Spleen (tissue), 11 donors: ENCODE measurements around the gene FBXL12. TPM values are rescaled to one million over a fixed set of nuclear protein-coding genes. Genes with fewer than 3 reads are reported as not detected.
"Not testable (repeated sequence)": the region's sequence is repeated elsewhere in the genome, so short reads cannot be mapped to it uniquely, and the experiment has no call there.

ENCODE experiments used
- DNase-seq: peaks from one replicate; pipeline ENCODE4 v3.0.0-alpha.2; 2020
- H3K27ac ChIP-seq, 8 donors: fragments of 200-600 bp; sonication (generic) in 7 of 8; 1 replicate in 4 of 8; 2 replicates in 4 of 8; pipeline versions ENCODE4 v1.5.0 to v1.8.0; 2016 to 2021; ENCODE audit warnings: inconsistent platforms in 4 of 8, mild to moderate bottlenecking in 4 of 8, moderate library complexity in 1 of 8
- H3K27me3 ChIP-seq, 7 donors: fragments of 200-600 bp; sonication (generic) in 6 of 7; replicated peaks in 1 of 7; 1 replicate in 4 of 7; 2 replicates in 3 of 7; pipeline versions ENCODE4 v1.5.0 to v1.8.0; 2016 to 2021; ENCODE audit warnings: inconsistent platforms in 3 of 7, mild to moderate bottlenecking in 1 of 7
- H3K36me3 ChIP-seq, 6 donors: fragments of 200-600 bp; sonication (generic) in 5 of 6; 1 replicate in 4 of 6; 2 replicates in 2 of 6; pipeline versions ENCODE4 v1.5.0 to v1.8.0; 2016 to 2021; ENCODE audit warnings: inconsistent platforms in 2 of 6
- H3K4me1 ChIP-seq, 6 donors: fragments of 200-600 bp; sonication (generic) in 5 of 6; 1 replicate in 3 of 6; 2 replicates in 3 of 6; pipeline versions ENCODE4 v1.5.0 to v1.8.0; 2016 to 2021; ENCODE audit warnings: inconsistent platforms in 3 of 6
- H3K4me3 ChIP-seq, 8 donors: fragments of 200-600 bp; sonication (generic) in 7 of 8; 1 replicate in 4 of 8; 2 replicates in 4 of 8; pipeline versions ENCODE4 v1.5.0 to v1.8.0; 2016 to 2021; ENCODE audit warnings: inconsistent platforms in 4 of 8, mild to moderate bottlenecking in 4 of 8, moderate library complexity in 2 of 8
- H3K9me3 ChIP-seq, 8 donors: fragments of 200-600 bp; sonication (generic) in 7 of 8; 1 replicate in 4 of 8; 2 replicates in 4 of 8; pipeline versions ENCODE4 v1.5.0 to v1.8.0; 2016 to 2021; ENCODE audit warnings: inconsistent platforms in 4 of 8
- POLR2A ChIP-seq, 3 donors: fragments of 450-650 bp; IDR thresholded peaks; one replicate each; pipeline ENCODE4 v1.5.1; 2017; ENCODE audit warnings: antibody characterized with exemption in 3 of 3, mild to moderate bottlenecking in 1 of 3
- POLR2AphosphoS5 ChIP-seq, 3 donors: sonication (generic); formaldehyde crosslinking; IDR thresholded peaks; one replicate each; pipeline ENCODE4 v1.5.1; 2017; ENCODE audit warnings: antibody characterized with exemption in 3 of 3
- WGBS, 5 donors: extraction: QIAGEN DNeasy Blood & Tissue Kit in 3 of 5; methylation state at CpG; one replicate each; pipeline versions ENCODE4 v1.1.5 to v1.1.7; 2013 to 2018; 5-methylcytosine and 5-hydroxymethylcytosine counted together
- intact Hi-C: fragments of 100-400 bp; cut with DNase I; formaldehyde crosslinking; loops from one replicate; pipeline ENCODE4 v1.15.0; 2023; ENCODE audit warnings: low total_unique reads
- polyA plus RNA-seq, 3 donors: library from polyadenylated mRNA; stranded (reverse); fragments of 200-250 nt; gene quantifications; one replicate each; pipeline ENCODE4 v1.2.1, GENCODE V29; 2013
- total RNA-seq, 7 donors: library from RNA; depleted of rRNA in 3 of 7; stranded (reverse); fragments of >200 nt in 3 of 7; fragmentation: NEBNext Ultra II Directional in 4 of 7; extraction: Animal tissue kit (Norgen Biotek cat#: 25700) in 4 of 7; gene quantifications; one replicate each; pipeline versions ENCODE4 v1.1.0 to v1.2.1, GENCODE V29; 2016 to 2021
- TF ChIP-seq, protein P1 (sequence below), 11 experiments: fragments of 200-600 bp in 7 of 11; fragments of 450-650 bp in 4 of 11; sonication (generic) in 4 of 11; IDR thresholded peaks in 8 of 11; conservative IDR thresholded peaks in 3 of 11; 1 replicate in 7 of 11; 2 replicates in 4 of 11; pipeline versions ENCODE4 v1.4.0 to v1.8.0; 2016 to 2021; ENCODE audit warnings: antibody characterized with exemption in 11 of 11, inconsistent platforms in 4 of 11, mild to moderate bottlenecking in 1 of 11
- donor health status: healthy with polysubstance abuse.
- donor health status: DM: no; HTN: no; CAD: no; lungs with moderate emphysema.
- donor health status: DM: no; HTN: no; CAD: no.
- donor health status: Bipolar disorder and iron deficiency.
- donor health status: healthy.
- donor health status: DM: no; HTN: no; CAD: no.
- donor health status: DM: yes; HTN: yes; CAD: no.

Gene FBXL12
- total and polyA plus RNA-seq, 10 donors, result 14.5 to 31.9 (median 22.1) TPM

DNA sequence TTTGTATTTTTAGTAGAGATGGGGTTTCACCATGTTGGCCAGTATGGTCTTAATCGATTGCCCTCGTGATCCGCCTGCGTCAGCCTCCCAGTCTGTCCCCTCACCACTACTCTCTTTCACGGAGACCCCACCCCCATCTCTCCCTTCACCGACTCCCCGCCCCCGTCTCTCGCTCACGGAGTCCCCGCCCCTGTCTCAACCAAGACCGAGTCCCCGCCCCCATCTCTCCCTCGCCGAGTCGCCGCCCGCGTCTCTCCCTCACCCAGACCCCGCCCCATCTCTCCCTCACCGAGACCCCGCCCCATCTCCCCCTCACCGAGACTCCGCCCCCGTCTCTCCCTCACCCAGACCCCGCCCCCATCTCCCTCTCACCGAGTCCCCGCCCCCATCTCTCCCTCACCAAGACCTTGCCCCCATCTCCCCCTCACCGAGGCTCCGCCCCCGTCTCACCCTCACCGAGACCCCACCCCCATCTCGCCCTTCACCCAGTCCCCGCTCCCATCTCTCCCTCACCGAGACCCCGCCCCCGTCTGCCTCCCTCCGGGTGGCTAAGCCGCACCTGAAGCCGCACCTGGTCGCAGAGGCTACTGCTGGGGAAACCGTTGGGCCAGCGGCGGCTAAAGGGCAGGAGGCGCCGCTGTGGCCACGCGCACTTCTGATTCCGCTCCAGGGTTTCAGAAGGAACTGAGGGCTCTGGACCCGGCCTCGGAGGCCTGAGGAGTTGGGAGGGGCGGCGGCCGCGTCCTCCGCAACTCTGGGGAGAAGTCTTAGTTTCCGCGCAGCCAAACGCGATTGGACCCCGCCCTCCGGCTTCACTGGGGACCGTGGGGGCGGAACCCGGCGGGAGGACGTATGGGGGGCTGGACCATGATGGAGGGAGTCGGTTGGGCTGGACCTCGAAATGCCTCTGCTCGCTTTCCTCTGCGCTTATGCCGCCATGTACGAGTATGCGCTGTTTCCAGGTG, 33.2 kb downstream of the FBXL12 start:
- H3K27ac ChIP-seq, result peak overlapping the region; percentile 78 to 97 (median 96)
- 1 to 3% (median 2%) methylated on average over 62 to 74 of the region's 74 CpGs for WGBS, 5 donors
- peak; percentile 98 for DNase-seq
- peaks cover 0 to 36% (median 19%) of the 10 kb centered on the region in 6 donors for H3K4me1 ChIP-seq
- intact Hi-C loops, result no loop called here
- TF ChIP-seq, protein P1, sequence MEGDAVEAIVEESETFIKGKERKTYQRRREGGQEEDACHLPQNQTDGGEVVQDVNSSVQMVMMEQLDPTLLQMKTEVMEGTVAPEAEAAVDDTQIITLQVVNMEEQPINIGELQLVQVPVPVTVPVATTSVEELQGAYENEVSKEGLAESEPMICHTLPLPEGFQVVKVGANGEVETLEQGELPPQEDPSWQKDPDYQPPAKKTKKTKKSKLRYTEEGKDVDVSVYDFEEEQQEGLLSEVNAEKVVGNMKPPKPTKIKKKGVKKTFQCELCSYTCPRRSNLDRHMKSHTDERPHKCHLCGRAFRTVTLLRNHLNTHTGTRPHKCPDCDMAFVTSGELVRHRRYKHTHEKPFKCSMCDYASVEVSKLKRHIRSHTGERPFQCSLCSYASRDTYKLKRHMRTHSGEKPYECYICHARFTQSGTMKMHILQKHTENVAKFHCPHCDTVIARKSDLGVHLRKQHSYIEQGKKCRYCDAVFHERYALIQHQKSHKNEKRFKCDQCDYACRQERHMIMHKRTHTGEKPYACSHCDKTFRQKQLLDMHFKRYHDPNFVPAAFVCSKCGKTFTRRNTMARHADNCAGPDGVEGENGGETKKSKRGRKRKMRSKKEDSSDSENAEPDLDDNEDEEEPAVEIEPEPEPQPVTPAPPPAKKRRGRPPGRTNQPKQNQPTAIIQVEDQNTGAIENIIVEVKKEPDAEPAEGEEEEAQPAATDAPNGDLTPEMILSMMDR (IDR thresholded peaks at IDR 0.05 in 8 of 11, conservative IDR thresholded peaks at IDR 0.05 in 3 of 11), result no peak
- TF ChIP-seq POLR2A (IDR thresholded peaks at IDR 0.05) (peak; percentile 36 to 79 (median 73)), POLR2AphosphoS5 (IDR thresholded peaks at IDR 0.05) (peak; percentile 94 to 96 (median 95))
- peak overlapping the region; percentile 56 to 79 (median 63) for H3K4me3 ChIP-seq
- H3K27me3 ChIP-seq, result no peaks in the 10 kb centered on the region
- no peaks in the 10 kb centered on the region for H3K36me3 ChIP-seq
- H3K9me3 ChIP-seq, result no peaks in the 10 kb centered on the region

DNA sequence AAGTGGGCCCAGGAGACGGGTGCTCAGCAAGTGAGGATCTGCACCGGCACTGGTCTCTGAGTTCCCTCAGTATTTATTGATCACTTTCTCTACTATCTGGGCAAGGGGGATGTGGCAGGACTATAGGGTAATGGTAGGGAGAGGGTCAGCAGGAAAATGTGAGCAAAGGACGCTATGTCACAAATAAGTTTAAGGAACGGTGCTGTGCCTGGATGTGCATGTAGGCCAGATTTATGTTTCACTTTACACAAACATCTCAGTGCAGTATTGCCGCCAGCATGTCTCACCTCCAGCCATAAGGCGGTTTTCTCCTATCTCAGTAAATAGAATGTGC, 34.7 kb downstream of the FBXL12 start:
- Histone ChIP-seq H3K27ac (peak overlapping the region in 3 of 8 donors; percentile 91 to 97 (median 97)), H3K9me3 (peaks cover 0 to 11% (median 4%) of the 10 kb centered on the region in 8 donors), H3K4me1 (peaks cover 0 to 28% (median 18%) of the 10 kb centered on the region in 6 donors), H3K4me3 (peak overlapping the region in 1 of 8 donors; percentile 79)
- H3K27me3 ChIP-seq, DNase-seq, intact Hi-C loops, H3K36me3 ChIP-seq: not testable (repeated sequence)
- 91 to 95% (median 91%) methylated on average over 6 of the region's 6 CpGs for WGBS, 5 donors

DNA sequence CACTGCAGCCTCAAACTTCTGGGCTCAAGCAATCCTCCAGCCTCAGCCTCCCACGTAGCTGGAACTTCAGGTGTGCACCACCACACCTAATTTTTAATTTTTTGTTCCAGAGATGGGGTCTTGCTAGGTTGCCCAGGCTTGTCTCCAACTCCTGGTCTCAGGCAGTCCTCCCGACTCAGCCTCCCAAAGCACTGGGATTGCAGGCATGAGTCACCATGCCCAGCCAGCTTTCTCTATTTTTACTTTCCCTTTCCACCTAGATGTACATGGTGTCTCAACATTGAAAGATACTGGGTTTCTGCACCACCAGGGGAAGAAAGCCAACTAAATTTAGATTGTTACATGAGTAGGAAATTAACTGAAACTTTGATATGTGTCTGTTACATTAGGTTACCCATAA, 36.5 kb downstream of the FBXL12 start:
- peaks cover 0 to 28% (median 18%) of the 10 kb centered on the region in 6 donors for H3K4me1 ChIP-seq
- H3K27me3 ChIP-seq, result no peaks in the 10 kb centered on the region
- intact Hi-C loops, result no loop called here
- TF ChIP-seq POLR2A (IDR thresholded peaks at IDR 0.05) (no peak), POLR2AphosphoS5 (IDR thresholded peaks at IDR 0.05) (no peak)
- TF ChIP-seq, protein P1 (IDR thresholded peaks at IDR 0.05 in 8 of 11, conservative IDR thresholded peaks at IDR 0.05 in 3 of 11), result no peak
- no peak for DNase-seq
- WGBS, 5 donors, result 91 to 98% (median 94%) methylated on average over 2 of the region's 2 CpGs
- peaks cover 0 to 29% (median 21%) of the 10 kb centered on the region in 8 donors for H3K9me3 ChIP-seq
- no peaks in the 10 kb centered on the region for H3K36me3 ChIP-seq
- no peak overlapping the region for H3K4me3 ChIP-seq
- no peak overlapping the region for H3K27ac ChIP-seq

DNA sequence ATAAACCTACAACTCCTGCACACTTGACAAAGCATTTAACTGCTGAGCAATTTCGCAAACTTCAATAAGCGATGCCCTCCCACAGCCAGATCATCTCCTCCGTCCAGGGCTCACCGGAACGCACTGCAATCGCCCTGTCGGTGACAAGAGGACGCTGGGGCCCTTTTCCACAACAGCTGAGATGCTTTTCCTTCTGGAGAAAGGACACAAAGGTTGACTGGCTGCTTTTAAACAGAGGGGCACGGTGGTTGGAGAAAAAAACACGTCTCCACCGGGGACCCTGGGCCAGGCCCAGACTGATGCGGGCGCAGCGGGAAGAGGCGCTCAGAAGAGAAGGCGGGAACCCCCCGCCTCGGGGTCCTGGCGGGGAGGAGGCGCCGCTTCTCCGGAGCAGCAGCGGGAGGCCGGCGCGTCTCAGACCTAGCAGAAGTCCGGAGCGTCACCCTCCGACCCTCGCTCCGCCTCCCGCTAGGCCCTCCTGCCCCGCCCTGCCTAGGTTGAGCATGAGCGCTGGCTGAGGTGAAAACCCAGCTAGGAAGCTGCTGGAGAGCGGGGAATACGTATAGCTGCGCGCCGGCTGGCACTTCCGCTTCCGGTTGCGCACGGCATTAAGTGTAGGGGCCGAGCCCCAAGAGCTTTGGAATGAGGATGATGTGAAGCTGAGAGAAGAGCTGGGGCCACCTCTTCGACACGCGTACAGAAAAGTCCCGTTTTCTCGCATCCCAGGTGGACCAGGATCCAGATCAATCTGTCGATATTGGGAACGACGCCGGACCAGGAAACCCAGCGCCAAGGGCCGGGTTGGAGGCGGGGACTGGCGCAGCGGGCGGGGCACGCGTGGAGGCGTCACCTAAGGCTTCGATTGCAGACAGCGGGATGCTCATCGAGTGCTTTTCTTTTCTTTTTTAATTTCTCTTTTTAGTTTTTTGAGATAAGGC, 50.4 kb downstream of the FBXL12 start, which contains the start of gene ZNF846:
ZNF846 (minus strand) TSS at position 564 of the 938 bp plus-strand sequence. CDS start 3,788 bp downstream, outside the sequence.
- DNase-seq, result peak; percentile 99
- Histone ChIP-seq H3K27ac (peak within 1 kb of the TSS; percentile 89 to 97 (median 95)), H3K4me3 (peak within 1 kb of the TSS; percentile 58 to 74 (median 64)), H3K9me3 (peaks cover 0 to 23% (median 17%) of the 10 kb centered on the region in 8 donors), H3K4me1 (peaks cover 7 to 29% (median 17%) of the 10 kb centered on the region in 6 donors), H3K36me3 (peaks cover 0 to 31% (median 6%) of the 10 kb centered on the region in 6 donors), H3K27me3 (no peaks in the 10 kb centered on the region)
- WGBS, 5 donors, result 0 to 1% (median 1%) methylated on average over 40 to 65 of the region's 65 CpGs
- peak; percentile 94 to 95 (median 95) for TF ChIP-seq POLR2AphosphoS5 (IDR thresholded peaks at IDR 0.05)
- peak in 2 of 3 donors; percentile 43 to 67 for TF ChIP-seq POLR2A (IDR thresholded peaks at IDR 0.05)
- TF ChIP-seq, protein P1 (IDR thresholded peaks at IDR 0.05 in 8 of 11, conservative IDR thresholded peaks at IDR 0.05 in 3 of 11), result peak in 2 of 11 experiments; percentile 7 to 30
- intact Hi-C loops, result no loop called here
